GM21515 (cell line): Measurements from ENCODE around the gene DEPDC1.
"Not testable (repeated sequence)": the region's sequence is repeated elsewhere in the genome, so short reads cannot be mapped to it uniquely, and the experiment has no call there.

Experiments
- ATAC-seq: cut with Tn5 transposase; IDR thresholded peaks from one replicate; pipeline ENCODE4 v1.9.1; 2021; ENCODE audit not compliant: unreplicated experiment

Gene DEPDC1

GRCh38 chr1:68479501-68479900 lies 17.4 kb downstream of the DEPDC1 start:
- no peak for ATAC-seq

GRCh38 chr1:68478662-68479061 lies 18.2 kb downstream of the DEPDC1 start:
- ATAC-seq, result no peak

- ATAC-seq, result not testable (repeated sequence)
Measured at GRCh38 chr1:68476626-68477025, 20.3 kb downstream of the DEPDC1 start.

GRCh38 chr1:68473060-68473459 lies 23.8 kb downstream of the DEPDC1 start:
- ATAC-seq, result no peak

- no peak for ATAC-seq
Measured at GRCh38 chr1:68470388-68470970, 26.4 kb downstream of the DEPDC1 start.

- no peak for ATAC-seq
Measured at GRCh38 chr1:68464891-68465290, 32.0 kb downstream of the DEPDC1 start.

- no peak for ATAC-seq
Measured at GRCh38 chr1:68460935-68461334, 35.9 kb downstream of the DEPDC1 start.

GRCh38 chr1:68459796-68460195 lies 37.1 kb downstream of the DEPDC1 start:
- ATAC-seq, result no peak

- ATAC-seq, result no peak
Measured at GRCh38 chr1:68459091-68459490, 37.8 kb downstream of the DEPDC1 start.

GRCh38 chr1:68456202-68456601 lies 40.7 kb downstream of the DEPDC1 start:
- no peak for ATAC-seq

- no peak for ATAC-seq
Measured at GRCh38 chr1:68454534-68454933, 42.3 kb downstream of the DEPDC1 start.

GRCh38 chr1:68453060-68453670 lies 43.7 kb downstream of the DEPDC1 start:
- ATAC-seq, result no peak

GRCh38 chr1:68449901-68450300 lies 47.0 kb downstream of the DEPDC1 start, which contains the start of gene RPE65:
RPE65 (minus strand) TSS chr1:68449954; CDS start chr1:68449905, 49 bp downstream.
- no peak for ATAC-seq

- ATAC-seq, result no peak
Measured at GRCh38 chr1:68448365-68448764, 48.5 kb downstream of the DEPDC1 start.

GRCh38 chr1:68445709-68446108 lies 51.2 kb downstream of the DEPDC1 start:
- no peak for ATAC-seq

GRCh38 chr1:68442822-68443556 lies 53.9 kb downstream of the DEPDC1 start:
- peak; percentile 90 for ATAC-seq

- no peak for ATAC-seq
Measured at GRCh38 chr1:68442006-68442405, 54.9 kb downstream of the DEPDC1 start.

GRCh38 chr1:68438310-68438709 lies 58.6 kb downstream of the DEPDC1 start:
- peak; percentile 52 for ATAC-seq

GRCh38 chr1:68433395-68433794 lies 63.5 kb downstream of the DEPDC1 start:
- no peak for ATAC-seq

- no peak for ATAC-seq
Measured at GRCh38 chr1:68431076-68431475, 65.8 kb downstream of the DEPDC1 start.

GRCh38 chr1:68429233-68429808 lies 67.6 kb downstream of the DEPDC1 start:
- no peak for ATAC-seq

GRCh38 chr1:68426594-68426993 lies 70.3 kb downstream of the DEPDC1 start:
- ATAC-seq, result no peak
